A172 (cell line): ENCODE data around the gene DEAF1. TPM values are rescaled to one million over a fixed set of nuclear protein-coding genes. Genes with fewer than 3 reads are reported as not detected.

Experiments
- DNase-seq: peaks from one replicate; pipeline ENCODE4 v3.0.0-alpha.2; 2015; ENCODE audit warnings: low spot score
- total RNA-seq: library from RNA; depleted of rRNA; stranded (reverse); fragments of >200 nt; shearing (Covaris generic); gene quantifications from 2 replicates; pipeline ENCODE4 v1.2.3, GENCODE V29; 2014

DEAF1 gene
- total RNA-seq, 1 experiment from 2014 or later, result 12.8 TPM

GRCh38 chr11:623999-624704 is 70.9 kb downstream of the DEAF1 start:
- peak; percentile 85 for DNase-seq

- no peak for DNase-seq
Observed at GRCh38 chr11:623349-623869, 71.6 kb downstream of the DEAF1 start.

GRCh38 chr11:621838-622237 is 73.2 kb downstream of the DEAF1 start:
- no peak for DNase-seq

- no peak for DNase-seq
Observed at GRCh38 chr11:620935-621814, 73.8 kb downstream of the DEAF1 start.

- DNase-seq, result no peak
Observed at GRCh38 chr11:620201-620600, 74.8 kb downstream of the DEAF1 start.

- no peak for DNase-seq
Observed at GRCh38 chr11:619628-620050, 75.4 kb downstream of the DEAF1 start.

- no peak for DNase-seq
Observed at GRCh38 chr11:618856-619627, 76.0 kb downstream of the DEAF1 start.

- no peak for DNase-seq
Observed at GRCh38 chr11:617912-618682, 76.9 kb downstream of the DEAF1 start.

- no peak for DNase-seq
Observed at GRCh38 chr11:617199-617911, 77.7 kb downstream of the DEAF1 start.

GRCh38 chr11:616320-617198 is 78.5 kb downstream of the DEAF1 start:
- DNase-seq, result no peak

GRCh38 chr11:615504-616319 is 79.3 kb downstream of the DEAF1 start, which contains the start of gene IRF7:
Gene IRF7 (minus strand): TSS chr11:615950. CDS start chr11:615364, 586 bp downstream.
- peak; percentile 72 for DNase-seq

GRCh38 chr11:614623-615503 is 80.2 kb downstream of the DEAF1 start:
- DNase-seq, result no peak

- no peak for DNase-seq
Observed at GRCh38 chr11:614021-614622, 80.9 kb downstream of the DEAF1 start.

GRCh38 chr11:613369-613968 is 81.6 kb downstream of the DEAF1 start:
- no peak for DNase-seq

- DNase-seq, result no peak
Observed at GRCh38 chr11:612961-613300, 82.1 kb downstream of the DEAF1 start.

- DNase-seq, result peak; percentile 22
Observed at GRCh38 chr11:612201-612960, 82.6 kb downstream of the DEAF1 start.
